Transverse colon (tissue), 4 donors: Measurements from ENCODE around the gene FAM120A. TPM values are rescaled to one million over a fixed set of nuclear protein-coding genes. Genes with fewer than 3 reads are reported as not detected.

Experiments
- DNase-seq: peaks from one replicate; pipeline ENCODE4 v3.0.0-alpha.2; 2019
- H3K27ac ChIP-seq, 4 donors: fragments of 200-600 bp; sonication (generic); 2 replicates each; pipeline ENCODE4 v1.5.1; 2016 to 2018; ENCODE audit warnings: inconsistent platforms in 4 of 4
- H3K27me3 ChIP-seq: fragments of 200-600 bp; sonication (generic); 2 replicates; pipeline ENCODE4 v1.5.1; 2017; ENCODE audit warnings: inconsistent platforms
- H3K36me3 ChIP-seq, 4 donors: fragments of 200-600 bp; sonication (generic); 2 replicates each; pipeline ENCODE4 v1.5.1; 2017 to 2019; ENCODE audit warnings: inconsistent platforms in 4 of 4
- H3K4me1 ChIP-seq, 4 donors: fragments of 200-600 bp; sonication (generic); 2 replicates each; pipeline ENCODE4 v1.5.1; 2017 to 2020; ENCODE audit warnings: inconsistent platforms in 4 of 4
- H3K4me3 ChIP-seq, 4 donors: fragments of 200-600 bp; sonication (generic); 1 replicate in 1 of 4; 2 replicates in 3 of 4; pipeline versions ENCODE4 v1.5.1 to v1.6.1; 2017 to 2019; ENCODE audit warnings: inconsistent platforms in 4 of 4
- H3K9me3 ChIP-seq, 2 donors: fragments of 200-600 bp; sonication (generic); 2 replicates each; pipeline ENCODE4 v1.5.1; 2017 to 2019; ENCODE audit warnings: inconsistent platforms in 2 of 2
- CTCF ChIP-seq, 5 experiments: fragments of 200-600 bp in 3 of 5; fragments of 450-650 bp in 2 of 5; sonication (generic) in 3 of 5; IDR thresholded peaks; 1 replicate in 2 of 5; 2 replicates in 3 of 5; pipeline ENCODE4 v1.5.1; 2016 to 2017; ENCODE audit warnings: antibody characterized with exemption in 5 of 5, inconsistent platforms in 3 of 5, mild to moderate bottlenecking in 2 of 5, moderate library complexity in 1 of 5
- EP300 ChIP-seq: sonication (generic); formaldehyde crosslinking; IDR thresholded peaks from one replicate; pipeline ENCODE4 v1.6.1; 2017; ENCODE audit warnings: antibody characterized with exemption, low read depth
- POLR2A ChIP-seq: fragments of 450-650 bp; IDR thresholded peaks from one replicate; pipeline ENCODE4 v1.6.1; 2016; ENCODE audit warnings: antibody characterized with exemption, mild to moderate bottlenecking, moderate library complexity
- POLR2AphosphoS5 ChIP-seq, 3 donors: sonication (generic); formaldehyde crosslinking; IDR thresholded peaks; one replicate each; pipeline ENCODE4 v1.6.1; 2016; ENCODE audit warnings: antibody characterized with exemption in 3 of 3
- WGBS, 2 donors: methylation state at CpG; one replicate each; pipeline ENCODE4 v1.1.5; 2018; ENCODE audit warnings: low coverage in 1 of 2; 5-methylcytosine and 5-hydroxymethylcytosine counted together
- in situ Hi-C, 4 donors: fragments of 200-750 bp; cut with MboI; loops; one replicate each; pipeline versions ENCODE4 v1.15.0 to v1.15.1; 2017; ENCODE audit warnings: low sequenced_read_pairs in 3 of 4, low pct_ligation_motif_present in 1 of 4, low pct_unique_long_range_greater_than_20kb in 1 of 4
- intact Hi-C: fragments of 100-400 bp; cut with DNase I; formaldehyde crosslinking; loops from one replicate; pipeline ENCODE4 v1.15.1; 2023; ENCODE audit warnings: low total_unique reads
- total RNA-seq, 4 donors: library from RNA; depleted of rRNA; stranded (reverse); fragments of >200 nt; gene quantifications; one replicate each; pipeline ENCODE4 v1.1.0, GENCODE V29; 2016

FAM120A gene
- total RNA-seq, 4 donors from 2014 or later = 122 to 244 (median 180) TPM

- intact Hi-C loops = no loop called here
- Histone ChIP-seq H3K4me1 (peaks cover 0 to 15% (median 11%) of the 10 kb centered on the region in 4 donors), H3K36me3 (no peaks in the 10 kb centered on the region), H3K27me3 (no peaks in the 10 kb centered on the region), H3K27ac (no peak overlapping the region), H3K4me3 (no peak overlapping the region), H3K9me3 (no peaks in the 10 kb centered on the region)
- WGBS, 2 donors = 90% methylated on average over 9 of the region's 9 CpGs; no CpG with 5 or more reads in 1 of the 2 donors
- in situ Hi-C loops = no loop called here
- no peak for DNase-seq
- TF ChIP-seq POLR2A (no peak), CTCF (IDR thresholded peaks at IDR 0.05) (no peak), POLR2AphosphoS5 (IDR thresholded peaks at IDR 0.05) (no peak), EP300 (no peak)
Observed at GRCh38 chr9:93513606-93514005, 62.1 kb downstream of the FAM120A start.

- in situ Hi-C loops (no loop called here), intact Hi-C loops (no loop called here)
- H3K27me3 ChIP-seq = no peaks in the 10 kb centered on the region
- DNase-seq = no peak
- no peaks in the 10 kb centered on the region for H3K9me3 ChIP-seq
- TF ChIP-seq POLR2AphosphoS5 (IDR thresholded peaks at IDR 0.05) = no peak
- TF ChIP-seq POLR2A = no peak
- no peak for TF ChIP-seq CTCF (IDR thresholded peaks at IDR 0.05)
- no peak for TF ChIP-seq EP300
- H3K27ac ChIP-seq = no peak overlapping the region
- 67 to 75% methylated on average over 1 of the region's 1 CpG for WGBS, 2 donors
- H3K36me3 ChIP-seq = peaks cover 0 to 4% (median 0%) of the 10 kb centered on the region in 4 donors
- no peaks in the 10 kb centered on the region for H3K4me1 ChIP-seq
- no peak overlapping the region for H3K4me3 ChIP-seq
Observed at GRCh38 chr9:93517331-93517730, 65.8 kb downstream of the FAM120A start.

- Histone ChIP-seq H3K9me3 (no peaks in the 10 kb centered on the region), H3K27ac (no peak overlapping the region), H3K27me3 (no peaks in the 10 kb centered on the region), H3K4me1 (no peaks in the 10 kb centered on the region), H3K4me3 (no peak overlapping the region), H3K36me3 (peaks cover 0 to 5% (median 2%) of the 10 kb centered on the region in 4 donors)
- in situ Hi-C loops = no loop called here
- DNase-seq = no peak
- intact Hi-C loops = no loop called here
- 85 to 96% methylated on average over 5 to 6 of the region's 6 CpGs for WGBS, 2 donors
- TF ChIP-seq POLR2A (no peak), CTCF (IDR thresholded peaks at IDR 0.05) (no peak)
Observed at GRCh38 chr9:93520523-93520922, 69.0 kb downstream of the FAM120A start.

GRCh38 chr9:93522736-93523135, 71.3 kb downstream of the FAM120A start:
- DNase-seq = no peak
- Histone ChIP-seq H3K27me3 (no peaks in the 10 kb centered on the region), H3K9me3 (no peaks in the 10 kb centered on the region), H3K4me1 (no peaks in the 10 kb centered on the region), H3K4me3 (no peak overlapping the region), H3K27ac (no peak overlapping the region), H3K36me3 (peaks cover 0 to 7% (median 3%) of the 10 kb centered on the region in 4 donors)
- in situ Hi-C loops = no loop called here
- no peak for TF ChIP-seq CTCF (IDR thresholded peaks at IDR 0.05)
- no peak for TF ChIP-seq EP300
- TF ChIP-seq POLR2A = no peak
- no peak for TF ChIP-seq POLR2AphosphoS5 (IDR thresholded peaks at IDR 0.05)
- intact Hi-C loops = no loop called here
- WGBS, 2 donors = 95% methylated on average over 3 of the region's 3 CpGs; no CpG with 5 or more reads in 1 of the 2 donors
